SW480 (cell line): ENCODE measurements around the gene PKDCC.

ENCODE experiments used
- DNase-seq: peaks from one replicate; pipeline ENCODE4 v3.0.0-alpha.2; 2016; ENCODE audit warnings: low spot score

The PKDCC gene

GRCh38 chr2:42049221-42050009 is 1.6 kb downstream of the PKDCC start:
- DNase-seq: no peak

GRCh38 chr2:42050010-42050702 is 2.3 kb downstream of the PKDCC start:
- no peak for DNase-seq

GRCh38 chr2:42050703-42051542 is 3.1 kb downstream of the PKDCC start:
- no peak for DNase-seq

GRCh38 chr2:42051543-42052235 is 3.9 kb downstream of the PKDCC start:
- no peak for DNase-seq

- no peak for DNase-seq
These were observed 5.1 kb downstream of the PKDCC start for GRCh38 chr2:42052702-42053481.

- no peak for DNase-seq
These were observed 5.6 kb downstream of the PKDCC start for GRCh38 chr2:42053482-42053790.

GRCh38 chr2:42053791-42054701 is 6.2 kb downstream of the PKDCC start:
- DNase-seq: no peak

- DNase-seq: peak; percentile 40
These were observed 7.1 kb downstream of the PKDCC start for GRCh38 chr2:42054714-42055430.

GRCh38 chr2:42055573-42056514 is 8.0 kb downstream of the PKDCC start:
- peak; percentile 84 for DNase-seq

GRCh38 chr2:42057159-42057901 is 9.5 kb downstream of the PKDCC start:
- DNase-seq: no peak

- DNase-seq: no peak
These were observed 10.2 kb downstream of the PKDCC start for GRCh38 chr2:42057902-42058450.

GRCh38 chr2:42059261-42059898 is 11.6 kb downstream of the PKDCC start:
- no peak for DNase-seq

GRCh38 chr2:42060028-42060427 is 12.2 kb downstream of the PKDCC start:
- no peak for DNase-seq

- DNase-seq: no peak
These were observed 13.1 kb downstream of the PKDCC start for GRCh38 chr2:42060718-42061619.

- DNase-seq: no peak
These were observed 14.0 kb downstream of the PKDCC start for GRCh38 chr2:42061839-42062238.
